H4 (cell line): ENCODE data around the gene TLR8. TPM values are rescaled to one million over a fixed set of nuclear protein-coding genes. Genes with fewer than 3 reads are reported as not detected.

Source experiments
- DNase-seq: peaks from one replicate; pipeline ENCODE4 v3.0.0-alpha.2; 2015; ENCODE audit warnings: low spot score
- total RNA-seq: library from RNA; depleted of rRNA; stranded (reverse); fragments of >200 nt; shearing (Covaris generic); gene quantifications from 2 replicates; pipeline ENCODE4 v1.2.3, GENCODE V29; 2014; rRNA removed

TLR8 gene
- total RNA-seq: not detected in 2 replicates

GRCh38 chrX:12906046-12906761 lies at the start of gene TLR8:
TLR8 (plus strand) TSS chrX:12906620; CDS start chrX:12906707, 87 bp downstream.
- DNase-seq: no peak

GRCh38 chrX:12865359-12865758 lies 41.1 kb upstream of the TLR8 start:
- DNase-seq: no peak

- DNase-seq: no peak
These were observed 39.7 kb upstream of the TLR8 start, which contains the start of gene TLR7 for GRCh38 chrX:12866451-12867377. TLR7 (plus strand) TSS chrX:12867072; CDS start chrX:12867579, 507 bp downstream.

- no peak for DNase-seq
These were observed 38.7 kb upstream of the TLR8 start for GRCh38 chrX:12867685-12868084.

- no peak for DNase-seq
These were observed 37.7 kb upstream of the TLR8 start for GRCh38 chrX:12868747-12869146.

- peak; percentile 19 for DNase-seq
These were observed 35.2 kb upstream of the TLR8 start for GRCh38 chrX:12871257-12871656.

GRCh38 chrX:12872741-12873140 lies 33.7 kb upstream of the TLR8 start:
- no peak for DNase-seq

- no peak for DNase-seq
These were observed 31.8 kb upstream of the TLR8 start for GRCh38 chrX:12874581-12874980.

- DNase-seq: no peak
These were observed 29.0 kb upstream of the TLR8 start for GRCh38 chrX:12877386-12877785.

- no peak for DNase-seq
These were observed 27.9 kb upstream of the TLR8 start for GRCh38 chrX:12878536-12878935.

GRCh38 chrX:12881914-12882313 lies 24.5 kb upstream of the TLR8 start:
- DNase-seq: no peak

GRCh38 chrX:12885508-12885907 lies 20.9 kb upstream of the TLR8 start:
- DNase-seq: no peak

- no peak for DNase-seq
These were observed 19.9 kb upstream of the TLR8 start for GRCh38 chrX:12886545-12886944.

- DNase-seq: no peak
These were observed 19.3 kb upstream of the TLR8 start for GRCh38 chrX:12887141-12887540.

- no peak for DNase-seq
These were observed 18.7 kb upstream of the TLR8 start for GRCh38 chrX:12887767-12888166.

- no peak for DNase-seq
These were observed 16.0 kb upstream of the TLR8 start for GRCh38 chrX:12890467-12890866.

GRCh38 chrX:12891171-12891570 lies 15.2 kb upstream of the TLR8 start:
- no peak for DNase-seq

- no peak for DNase-seq
These were observed 14.4 kb upstream of the TLR8 start for GRCh38 chrX:12891915-12892506.

- no peak for DNase-seq
These were observed 13.7 kb upstream of the TLR8 start for GRCh38 chrX:12892716-12893115.

- no peak for DNase-seq
These were observed 12.1 kb upstream of the TLR8 start for GRCh38 chrX:12894074-12895030.

- no peak for DNase-seq
These were observed 10.6 kb upstream of the TLR8 start for GRCh38 chrX:12895866-12896265.
